RWPE2 (cell line): ENCODE results near the gene PSG4.
"Not testable (repeated sequence)": the region's sequence is repeated elsewhere in the genome, so short reads cannot be mapped to it uniquely, and the experiment has no call there.

Experiments
- ATAC-seq: fragments of 200-7000 bp; cut with Tn5 transposase; 3 replicates; pipeline ENCODE4 v1.9.1; 2021; ENCODE audit warnings: low read depth
- DNase-seq: peaks from one replicate; pipeline ENCODE4 v3.0.0-alpha.2; 2020; ENCODE audit warnings: low spot score
- H3K27ac ChIP-seq: fragments of 450-650 bp; 2 replicates; pipeline ENCODE4 v1.5.1; 2017; ENCODE audit warnings: mild to moderate bottlenecking; ENCODE audit not compliant: poor library complexity, severe bottlenecking
- H3K27me3 ChIP-seq: fragments of 250-450 bp; sonication (Bioruptor Pico); 2 replicates; pipeline ENCODE4 v1.5.1; 2021; ENCODE audit warnings: mild to moderate bottlenecking, moderate library complexity; ENCODE audit not compliant: insufficient read depth, poor library complexity, severe bottlenecking
- H3K36me3 ChIP-seq: fragments of 250-450 bp; sonication (Bioruptor Pico); 2 replicates; pipeline ENCODE4 v1.5.1; 2020; ENCODE audit warnings: low read depth, mild to moderate bottlenecking, moderate library complexity
- H3K4me1 ChIP-seq: fragments of 250-450 bp; sonication (Bioruptor Pico); 2 replicates; pipeline ENCODE4 v1.5.1; 2021; ENCODE audit warnings: mild to moderate bottlenecking, moderate library complexity; ENCODE audit not compliant: insufficient read depth, poor library complexity, severe bottlenecking
- H3K4me3 ChIP-seq: fragments of 250-450 bp; sonication (Bioruptor Pico); 2 replicates; pipeline ENCODE4 v1.5.1; 2021; ENCODE audit warnings: mild to moderate bottlenecking, moderate library complexity; ENCODE audit not compliant: severe bottlenecking
- H3K9me3 ChIP-seq: fragments of 250-450 bp; sonication (Bioruptor Pico); 2 replicates; pipeline ENCODE4 v1.5.1; 2021; ENCODE audit warnings: mild to moderate bottlenecking, moderate library complexity; ENCODE audit not compliant: severe bottlenecking
- CTCF ChIP-seq: fragments of 450-650 bp; IDR thresholded peaks from one replicate; pipeline ENCODE4 v1.5.1; 2017; ENCODE audit warnings: mild to moderate bottlenecking, moderate library complexity; ENCODE audit not compliant: poor library complexity, severe bottlenecking

PSG4 gene

DNA sequence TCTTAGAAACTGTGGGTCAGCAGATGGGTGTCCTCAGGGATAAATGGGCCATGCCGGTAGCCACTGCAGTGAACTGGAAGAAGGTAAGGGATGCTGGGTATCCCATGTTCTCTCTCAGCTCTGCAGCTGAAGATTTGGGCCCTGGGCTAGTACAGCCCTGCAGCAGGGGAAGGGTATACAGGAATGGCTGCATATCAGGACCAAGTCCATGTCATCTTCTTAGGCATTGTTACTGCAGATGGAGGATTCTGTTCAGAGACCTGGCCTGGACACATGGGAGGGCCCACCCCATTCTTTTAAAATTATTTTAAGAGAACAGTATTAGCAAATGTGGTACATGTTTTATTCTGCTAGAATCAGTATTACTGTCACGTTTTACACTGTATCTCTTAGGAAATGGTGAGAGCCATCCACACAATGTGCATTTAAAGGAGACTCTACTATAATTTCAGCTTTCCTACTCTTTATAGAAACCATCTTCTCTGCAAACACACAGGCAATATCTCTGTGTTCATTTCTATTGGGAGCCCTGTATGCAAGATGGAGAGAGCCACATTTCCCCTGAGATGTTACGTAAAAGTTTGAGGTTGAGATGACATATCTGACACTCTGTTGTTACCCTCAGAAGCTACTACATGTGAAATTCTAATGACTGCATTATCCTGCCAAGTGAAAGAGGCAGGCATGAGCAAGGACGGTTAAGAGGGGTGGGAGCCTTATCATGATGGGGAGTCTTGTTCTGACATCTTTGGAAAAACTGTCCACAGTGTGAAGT lies 12.9 kb downstream of the PSG4 start:
- not testable (repeated sequence) for H3K9me3 ChIP-seq, H3K27ac ChIP-seq, H3K36me3 ChIP-seq, H3K4me3 ChIP-seq, ATAC-seq, H3K4me1 ChIP-seq, DNase-seq, H3K27me3 ChIP-seq

- not testable (repeated sequence) for H3K36me3 ChIP-seq, H3K4me1 ChIP-seq, H3K27me3 ChIP-seq, H3K4me3 ChIP-seq, H3K27ac ChIP-seq, ATAC-seq, DNase-seq, H3K9me3 ChIP-seq
- peak; percentile 27 for TF ChIP-seq CTCF
Observed at GRCh38 chr19:43188092-43188491, 17.3 kb downstream of the PSG4 start.

GRCh38 chr19:43186311-43186935 lies 19.0 kb downstream of the PSG4 start, which contains the start of gene PSG5:
PSG5 (minus strand) TSS chr19:43186536; CDS start chr19:43186405, 131 bp downstream.
- peaks cover 19% of the 10 kb centered on the region for H3K4me1 ChIP-seq
- H3K27me3 ChIP-seq, DNase-seq, H3K4me3 ChIP-seq, H3K27ac ChIP-seq, H3K36me3 ChIP-seq, ATAC-seq, H3K9me3 ChIP-seq: not testable (repeated sequence)

DNA sequence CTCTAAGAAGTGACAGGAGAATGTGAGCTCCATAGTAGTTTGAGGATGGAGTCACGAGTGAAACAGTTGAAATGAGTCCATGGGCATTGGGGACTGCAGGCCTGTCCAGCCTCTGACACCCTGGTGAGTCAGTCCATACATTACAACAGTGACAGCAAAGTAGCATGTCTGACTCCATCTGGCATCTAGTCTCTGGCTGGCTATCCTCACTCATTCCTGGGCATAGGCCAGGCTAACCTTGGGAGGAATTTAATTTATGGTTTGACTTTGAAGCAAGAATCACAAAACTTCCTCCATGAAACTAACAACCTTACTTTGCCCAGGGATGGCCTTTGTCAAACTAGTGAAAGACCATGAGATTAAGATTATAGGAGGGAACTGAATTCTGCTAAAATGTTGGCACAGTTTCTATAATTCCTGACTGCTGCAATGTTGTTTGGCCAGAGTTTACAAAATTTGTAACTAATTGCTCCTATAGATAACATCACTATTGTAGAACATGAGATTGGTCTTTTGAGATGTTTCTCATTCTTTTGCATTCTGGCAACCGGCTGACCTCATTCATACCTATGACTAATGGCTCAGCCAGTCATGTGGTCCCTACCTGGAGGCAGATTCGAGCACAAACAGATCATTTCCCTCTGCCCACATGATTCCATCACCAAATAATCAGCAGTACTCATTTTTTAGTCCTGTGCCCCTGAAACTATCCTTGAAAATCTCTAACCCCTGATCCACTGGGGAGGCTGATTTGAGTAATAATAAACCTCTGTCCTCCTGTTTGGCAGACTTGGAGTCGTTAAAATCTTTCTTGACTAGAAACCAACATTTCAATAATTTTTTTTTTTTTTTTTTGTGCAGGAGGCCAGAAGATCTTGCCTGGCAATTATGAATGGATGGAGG lies 23.3 kb downstream of the PSG4 start:
- not testable (repeated sequence) for H3K4me3 ChIP-seq, H3K9me3 ChIP-seq, H3K36me3 ChIP-seq, H3K27me3 ChIP-seq
- Histone ChIP-seq H3K27ac (peak overlapping the region; percentile 100), H3K4me1 (peaks cover 26% of the 10 kb centered on the region)
- ATAC-seq (peak; percentile 91), DNase-seq (peak; percentile 67)

DNA sequence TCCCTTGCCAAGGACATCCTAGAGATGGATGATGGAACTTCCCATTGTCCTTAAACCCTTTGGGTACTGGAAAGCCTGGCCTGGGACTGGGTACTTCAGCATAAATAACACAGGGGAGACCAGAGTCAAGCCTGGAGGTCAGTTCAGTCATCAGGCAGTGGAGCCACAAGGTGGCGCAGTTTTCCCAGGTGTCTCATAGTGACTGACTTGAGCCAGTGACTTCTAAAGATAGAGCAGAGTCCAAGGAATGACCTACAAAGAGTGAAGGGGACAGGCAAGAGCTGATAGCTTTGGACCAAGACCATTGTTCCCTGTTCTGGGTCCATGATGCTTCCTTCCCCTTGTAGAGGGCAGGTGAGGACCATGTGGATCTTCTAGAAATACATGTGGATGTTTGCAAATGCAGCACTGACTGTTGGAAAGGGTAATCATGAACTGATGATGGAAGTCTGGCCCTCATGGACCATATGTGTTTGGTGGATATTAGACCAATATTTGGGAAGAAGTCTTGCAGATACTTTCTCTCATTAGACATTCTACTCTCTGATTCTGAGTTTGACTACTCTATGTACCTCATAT lies 25.8 kb downstream of the PSG4 start:
- not testable (repeated sequence) for DNase-seq, H3K9me3 ChIP-seq, ATAC-seq, H3K36me3 ChIP-seq, H3K4me3 ChIP-seq, H3K27me3 ChIP-seq
- H3K4me1 ChIP-seq, result peaks cover 26% of the 10 kb centered on the region
- peak; percentile 11 for TF ChIP-seq CTCF
- H3K27ac ChIP-seq, result peak overlapping the region; percentile 100

DNA sequence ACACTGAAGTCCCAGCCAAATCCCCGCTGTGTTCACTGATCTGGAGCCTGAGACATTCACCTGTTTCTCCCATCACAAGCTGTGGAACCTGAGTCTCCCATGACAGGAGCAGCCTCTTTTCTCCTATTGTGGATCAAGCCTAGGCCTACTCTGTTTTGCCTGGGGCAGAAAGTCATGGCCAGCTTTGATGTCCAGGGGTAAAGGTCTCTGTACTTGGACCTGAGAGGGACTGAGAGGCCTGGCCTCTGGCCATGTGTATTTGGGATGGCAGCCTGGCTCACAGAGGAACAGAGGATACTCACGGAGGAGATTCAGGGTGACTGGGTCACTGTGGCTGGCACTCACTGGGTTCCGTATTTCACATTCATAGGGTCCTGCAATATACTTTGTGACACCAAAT lies 26.9 kb downstream of the PSG4 start:
- not testable (repeated sequence) for H3K9me3 ChIP-seq, H3K27ac ChIP-seq, H3K27me3 ChIP-seq, H3K4me3 ChIP-seq, H3K36me3 ChIP-seq, DNase-seq, ATAC-seq
- H3K4me1 ChIP-seq, result peaks cover 26% of the 10 kb centered on the region

DNA sequence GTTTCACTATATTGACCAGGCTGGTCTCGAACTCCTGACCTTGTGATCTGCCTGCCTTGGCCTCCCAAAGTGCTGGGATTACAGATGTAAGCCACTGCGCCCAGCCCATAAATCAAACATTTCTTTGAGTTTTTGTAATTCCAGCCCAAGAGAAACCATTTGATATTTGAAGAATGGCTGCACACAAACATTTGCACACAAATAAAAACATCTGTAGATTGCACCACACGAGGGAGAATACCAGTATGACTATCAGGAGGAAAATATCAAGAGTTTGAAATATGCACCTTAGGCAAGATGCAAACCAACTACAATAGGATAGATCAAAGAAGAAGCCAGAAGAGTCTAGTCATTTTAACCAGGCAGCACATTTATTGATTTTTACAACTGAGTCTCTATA lies 39.5 kb downstream of the PSG4 start:
- not testable (repeated sequence) for ATAC-seq, DNase-seq, H3K27me3 ChIP-seq, H3K9me3 ChIP-seq, H3K36me3 ChIP-seq, H3K27ac ChIP-seq, H3K4me3 ChIP-seq
- peaks cover 28% of the 10 kb centered on the region for H3K4me1 ChIP-seq

DNA sequence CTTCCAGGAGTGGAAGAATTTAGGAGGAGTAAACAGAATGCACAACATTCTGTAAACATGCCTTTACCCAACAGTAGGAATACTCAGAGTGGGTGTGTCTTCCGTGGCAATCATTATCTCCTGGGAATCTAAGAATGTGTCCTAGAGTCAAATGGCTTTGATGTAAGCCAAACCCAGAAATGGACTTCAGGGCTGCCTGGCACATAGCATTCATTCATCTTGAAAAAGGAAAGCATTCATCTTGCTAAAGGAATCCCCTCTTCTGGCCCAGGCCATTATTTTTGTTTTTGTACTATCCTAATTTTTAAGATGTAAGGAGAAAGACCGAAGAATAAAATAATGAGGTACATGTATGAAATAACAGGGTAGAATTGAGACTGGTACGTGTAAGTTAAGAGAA lies 42.3 kb downstream of the PSG4 start:
- not testable (repeated sequence) for H3K9me3 ChIP-seq, DNase-seq, H3K4me3 ChIP-seq, H3K27me3 ChIP-seq, H3K36me3 ChIP-seq, ATAC-seq
- peaks cover 32% of the 10 kb centered on the region for H3K4me1 ChIP-seq
- peak overlapping the region; percentile 83 for H3K27ac ChIP-seq

DNA sequence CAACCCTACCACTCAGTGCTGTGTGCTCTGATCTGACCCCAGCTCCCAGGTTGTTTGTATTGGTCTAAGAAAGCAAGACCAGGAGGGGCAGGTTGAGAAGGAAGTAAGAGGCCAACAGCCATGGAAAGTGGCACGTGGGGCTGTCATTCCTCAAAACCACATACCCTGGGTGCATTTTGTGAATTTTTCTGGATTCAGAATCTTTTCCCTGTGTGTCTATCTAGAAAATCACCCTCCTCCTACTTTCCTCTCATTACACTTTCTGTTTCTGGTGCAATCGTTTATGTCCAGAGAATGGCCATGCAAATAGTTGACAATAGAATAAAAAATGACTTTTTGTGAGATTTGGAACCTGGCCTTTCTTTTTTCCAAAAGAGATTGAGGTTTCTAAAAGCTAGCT lies 43.2 kb downstream of the PSG4 start:
- not testable (repeated sequence) for DNase-seq, ATAC-seq, H3K4me3 ChIP-seq, H3K36me3 ChIP-seq, H3K27me3 ChIP-seq, H3K9me3 ChIP-seq
- Histone ChIP-seq H3K27ac (peak overlapping the region; percentile 83), H3K4me1 (peaks cover 32% of the 10 kb centered on the region)
